Lower leg skin (tissue), 3 donors: ENCODE results near the gene TNFSF10.

Source experiments
- CTCF ChIP-seq, 3 donors: fragments of 450-650 bp; IDR thresholded peaks; one replicate each; pipeline ENCODE4 v1.5.1; 2016; ENCODE audit warnings: antibody characterized with exemption in 3 of 3, mild to moderate bottlenecking in 3 of 3, moderate library complexity in 2 of 3
- POLR2A ChIP-seq, 2 donors: fragments of 450-650 bp; IDR thresholded peaks; one replicate each; pipeline ENCODE4 v1.6.1; 2016 to 2017; ENCODE audit warnings: antibody characterized with exemption in 2 of 2, mild to moderate bottlenecking in 1 of 2, moderate library complexity in 1 of 2

- no peak for TF ChIP-seq CTCF (IDR thresholded peaks at IDR 0.05)
- TF ChIP-seq POLR2A (IDR thresholded peaks at IDR 0.05): no peak
These were observed 56.6 kb downstream of the TNFSF10 start for GRCh38 chr3:172466553-172467130.
